ENCODE data around the gene CCDC12. TPM values are rescaled to one million over a fixed set of nuclear protein-coding genes. Genes with fewer than 3 reads are reported as not detected.

The CCDC12 gene
- total RNA-seq, 1 donor from 2014 or later, result 17.9 TPM

- H4K20me1 ChIP-seq (ENCODE audit: low read depth), result no peaks in the 10 kb centered on the region
- peaks cover 2% of the 10 kb centered on the region for H3K4me1 ChIP-seq
- H2AFZ ChIP-seq (replicated peaks), result no peak overlapping the region
- Mint-ChIP-seq H3K27me3 (ENCODE audit: insufficient read depth, low read depth) (peaks cover 5% of the 10 kb centered on the region), H3K27ac (no peak overlapping the region), H3K9me3 (no peaks in the 10 kb centered on the region), H3K36me3 (no peaks in the 10 kb centered on the region), H3K4me1 (peaks cover 2% of the 10 kb centered on the region), H3K4me3 (no peak overlapping the region)
- no peaks in the 10 kb centered on the region for H3K27me3 ChIP-seq
- H3K79me2 ChIP-seq (ENCODE audit: low read depth), result no peaks in the 10 kb centered on the region
- H3K36me3 ChIP-seq, result no peaks in the 10 kb centered on the region
- H3K9ac ChIP-seq, result no peak overlapping the region
- H3K4me3 ChIP-seq, result no peak overlapping the region
- H3F3A ChIP-seq (ENCODE audit: low read depth), result no peaks in the 10 kb centered on the region
- TF ChIP-seq CTCF (IDR thresholded peaks at IDR 0.05), result no peak
- TF ChIP-seq EZH2 (IDR thresholded peaks at IDR 0.05), result no peak
- TF ChIP-seq EZH2phosphoT487 (IDR thresholded peaks at IDR 0.05), result no peak
- H3K27ac ChIP-seq, result no peak overlapping the region
- no peak for DNase-seq (ENCODE audit: low spot score)
- no peak overlapping the region for H3K4me2 ChIP-seq
- no peaks in the 10 kb centered on the region for H3K9me3 ChIP-seq (ENCODE audit: low read depth)
These were observed 15.7 kb upstream of the CCDC12 start for GRCh38 chr3:46992231-46992630.

- Mint-ChIP-seq H3K9me3 (no peaks in the 10 kb centered on the region), H3K27ac (no peak overlapping the region), H3K4me3 (no peak overlapping the region), H3K27me3 (ENCODE audit: insufficient read depth, low read depth) (peaks cover 3% of the 10 kb centered on the region), H3K36me3 (no peaks in the 10 kb centered on the region), H3K4me1 (peaks cover 2% of the 10 kb centered on the region)
- no peaks in the 10 kb centered on the region for H3F3A ChIP-seq (ENCODE audit: low read depth)
- no peak overlapping the region for H3K9ac ChIP-seq
- no peaks in the 10 kb centered on the region for H3K36me3 ChIP-seq
- DNase-seq (ENCODE audit: low spot score), result no peak
- H3K27ac ChIP-seq, result no peak overlapping the region
- no peak overlapping the region for H2AFZ ChIP-seq (replicated peaks)
- H3K9me3 ChIP-seq (ENCODE audit: low read depth), result no peaks in the 10 kb centered on the region
- H3K4me3 ChIP-seq, result no peak overlapping the region
- TF ChIP-seq EZH2phosphoT487 (IDR thresholded peaks at IDR 0.05) (no peak), EZH2 (IDR thresholded peaks at IDR 0.05) (no peak), CTCF (IDR thresholded peaks at IDR 0.05) (no peak)
- no peaks in the 10 kb centered on the region for H3K79me2 ChIP-seq (ENCODE audit: low read depth)
- no peaks in the 10 kb centered on the region for H3K27me3 ChIP-seq
- no peaks in the 10 kb centered on the region for H4K20me1 ChIP-seq (ENCODE audit: low read depth)
- peaks cover 5% of the 10 kb centered on the region for H3K4me1 ChIP-seq
- H3K4me2 ChIP-seq, result no peak overlapping the region
These were observed 15.0 kb upstream of the CCDC12 start for GRCh38 chr3:46991406-46992165.

GRCh38 chr3:46990573-46991374, 14.2 kb upstream of the CCDC12 start:
- Histone ChIP-seq H3K4me1 (peaks cover 5% of the 10 kb centered on the region), H4K20me1 (ENCODE audit: low read depth) (no peaks in the 10 kb centered on the region), H3K9me3 (ENCODE audit: low read depth) (no peaks in the 10 kb centered on the region), H3K27ac (no peak overlapping the region), H3K36me3 (no peaks in the 10 kb centered on the region), H3K4me3 (no peak overlapping the region), H3F3A (ENCODE audit: low read depth) (no peaks in the 10 kb centered on the region), H3K9ac (peak overlapping the region; percentile 30), H3K79me2 (ENCODE audit: low read depth) (no peaks in the 10 kb centered on the region), H3K4me2 (no peak overlapping the region), H2AFZ (replicated peaks) (no peak overlapping the region), H3K27me3 (no peaks in the 10 kb centered on the region)
- no peaks in the 10 kb centered on the region for H3K9me3 Mint-ChIP-seq
- H3K4me3 Mint-ChIP-seq, result no peak overlapping the region
- peaks cover 2% of the 10 kb centered on the region for H3K4me1 Mint-ChIP-seq
- TF ChIP-seq EZH2phosphoT487 (IDR thresholded peaks at IDR 0.05) (no peak), EZH2 (IDR thresholded peaks at IDR 0.05) (no peak), CTCF (IDR thresholded peaks at IDR 0.05) (no peak)
- no peak overlapping the region for H3K27ac Mint-ChIP-seq
- no peaks in the 10 kb centered on the region for H3K36me3 Mint-ChIP-seq
- no peak for DNase-seq (ENCODE audit: low spot score)
- H3K27me3 Mint-ChIP-seq (ENCODE audit: insufficient read depth, low read depth), result peaks cover 6% of the 10 kb centered on the region
